ENCODE measurements around the gene CCDC192.

GRCh38 chr5:127970854-127971425 lies 267.7 kb downstream of the CCDC192 start:
- TF ChIP-seq, protein P1, sequence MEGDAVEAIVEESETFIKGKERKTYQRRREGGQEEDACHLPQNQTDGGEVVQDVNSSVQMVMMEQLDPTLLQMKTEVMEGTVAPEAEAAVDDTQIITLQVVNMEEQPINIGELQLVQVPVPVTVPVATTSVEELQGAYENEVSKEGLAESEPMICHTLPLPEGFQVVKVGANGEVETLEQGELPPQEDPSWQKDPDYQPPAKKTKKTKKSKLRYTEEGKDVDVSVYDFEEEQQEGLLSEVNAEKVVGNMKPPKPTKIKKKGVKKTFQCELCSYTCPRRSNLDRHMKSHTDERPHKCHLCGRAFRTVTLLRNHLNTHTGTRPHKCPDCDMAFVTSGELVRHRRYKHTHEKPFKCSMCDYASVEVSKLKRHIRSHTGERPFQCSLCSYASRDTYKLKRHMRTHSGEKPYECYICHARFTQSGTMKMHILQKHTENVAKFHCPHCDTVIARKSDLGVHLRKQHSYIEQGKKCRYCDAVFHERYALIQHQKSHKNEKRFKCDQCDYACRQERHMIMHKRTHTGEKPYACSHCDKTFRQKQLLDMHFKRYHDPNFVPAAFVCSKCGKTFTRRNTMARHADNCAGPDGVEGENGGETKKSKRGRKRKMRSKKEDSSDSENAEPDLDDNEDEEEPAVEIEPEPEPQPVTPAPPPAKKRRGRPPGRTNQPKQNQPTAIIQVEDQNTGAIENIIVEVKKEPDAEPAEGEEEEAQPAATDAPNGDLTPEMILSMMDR (IDR thresholded peaks at IDR 0.05; ENCODE audit: insufficient read depth, low read depth, low read length): no peak
- TF ChIP-seq EZH2 (IDR thresholded peaks at IDR 0.05; ENCODE audit: insufficient read depth, low read length): no peak

Data from astrocyte (in vitro differentiated cells and primary cell).